ENCODE measurements around the gene CDC42EP4. TPM values are rescaled to one million over a fixed set of nuclear protein-coding genes. Genes with fewer than 3 reads are reported as not detected.

Gene CDC42EP4
- total and polyA plus RNA-seq, 9 of the 15 experiments (the other 6 are each of a cell fraction or from before 2014, with no cell fraction given) = 0.65 to 20.8 (median 12.3) TPM

DNA sequence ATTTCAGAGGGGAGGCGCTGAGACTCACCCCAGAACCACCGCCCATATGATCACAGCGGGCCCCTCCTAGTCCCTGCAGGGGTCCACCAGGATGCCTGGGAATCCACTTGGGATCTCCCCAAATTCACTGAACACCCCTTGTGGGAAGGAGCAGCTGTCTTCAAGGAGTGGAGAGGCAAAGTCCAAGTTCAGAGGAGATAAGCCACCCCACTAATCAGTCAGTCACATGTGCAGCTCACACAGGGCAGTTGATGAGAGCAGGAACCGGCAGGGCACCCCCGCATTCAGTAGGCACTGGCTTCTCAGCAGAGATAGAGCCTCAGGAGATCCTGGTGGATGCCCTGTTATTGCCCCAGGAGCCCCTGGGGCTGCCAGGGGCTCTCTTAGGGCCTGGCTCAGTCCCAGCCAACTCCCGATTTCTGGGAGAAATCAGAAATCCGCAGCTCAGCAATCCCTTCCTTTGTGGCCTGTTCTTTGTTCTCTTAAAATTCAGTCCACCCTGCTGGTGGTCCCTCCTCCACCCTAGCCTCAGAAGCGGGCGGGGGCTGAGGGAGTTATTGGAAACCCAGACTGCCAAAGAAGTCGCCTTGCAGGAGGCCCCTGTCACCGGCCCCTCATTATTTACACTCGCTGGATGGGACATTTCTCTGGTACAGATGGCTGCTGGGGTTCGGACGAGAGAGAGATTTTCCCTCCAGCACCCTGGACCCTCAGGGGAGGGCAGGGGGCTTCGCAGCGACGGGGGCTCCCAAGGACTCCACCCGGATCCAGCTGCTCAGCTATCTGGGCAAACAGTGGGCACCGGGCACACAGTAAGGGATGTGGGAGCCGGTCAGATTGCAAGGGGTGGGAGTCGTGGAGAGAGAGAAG, 1.8 kb downstream of the CDC42EP4 start (continued):
- TF ChIP-seq CBFB (CRISPR knock-in tag; IDR thresholded peaks at IDR 0.05) = no peak
- no peak for TF ChIP-seq TCFL5 (CRISPR knock-in tag; conservative IDR thresholded peaks at IDR 0.05)
- no peak for TF ChIP-seq FOXK1 (CRISPR knock-in tag; IDR thresholded peaks at IDR 0.05; ENCODE audit: borderline replicate concordance)
- TF ChIP-seq SMAD2 (IDR thresholded peaks at IDR 0.05; ENCODE audit: low read depth, low read length) = no peak
- TF ChIP-seq SMARCE1 (IDR thresholded peaks at IDR 0.05) = peak; percentile 72
- TF ChIP-seq TAF1 (IDR thresholded peaks at IDR 0.05; ENCODE audit: control insufficient read depth, extremely low read depth, insufficient read depth, low read length, severe bottlenecking) = peak; percentile 41
- TF ChIP-seq OTX1 (CRISPR knock-in tag; IDR thresholded peaks at IDR 0.05) = no peak
- TF ChIP-seq ZNF764 (CRISPR knock-in tag; IDR thresholded peaks at IDR 0.05; ENCODE audit: low read depth) = no peak
- TF ChIP-seq NRF1 (conservative IDR thresholded peaks at IDR 0.05 in 1 of 2, IDR thresholded peaks at IDR 0.05 in 1 of 2) = 0 out of 4 replicates have a peak, but pooled peaks of 1 of the 2 experiments have one; percentile 10
- no peak for TF ChIP-seq TOE1 (IDR thresholded peaks at IDR 0.05; ENCODE audit: borderline replicate concordance)
- TF ChIP-seq TOE1 (CRISPR knock-in tag; IDR thresholded peaks at IDR 0.05; ENCODE audit: borderline replicate concordance, low read depth) = no peak
- TF ChIP-seq, protein P1, sequence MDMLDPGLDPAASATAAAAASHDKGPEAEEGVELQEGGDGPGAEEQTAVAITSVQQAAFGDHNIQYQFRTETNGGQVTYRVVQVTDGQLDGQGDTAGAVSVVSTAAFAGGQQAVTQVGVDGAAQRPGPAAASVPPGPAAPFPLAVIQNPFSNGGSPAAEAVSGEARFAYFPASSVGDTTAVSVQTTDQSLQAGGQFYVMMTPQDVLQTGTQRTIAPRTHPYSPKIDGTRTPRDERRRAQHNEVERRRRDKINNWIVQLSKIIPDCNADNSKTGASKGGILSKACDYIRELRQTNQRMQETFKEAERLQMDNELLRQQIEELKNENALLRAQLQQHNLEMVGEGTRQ (CRISPR knock-in tag; IDR thresholded peaks at IDR 0.05) = peak; percentile 76
- no peak for TF ChIP-seq HEY1 (CRISPR knock-in tag; IDR thresholded peaks at IDR 0.05; ENCODE audit: borderline replicate concordance)
- TF ChIP-seq PML (IDR thresholded peaks at IDR 0.05; ENCODE audit: low read length) = peak; percentile 47; the same call in 1 of the 2 replicates
- 0 out of 2 replicates have a peak, but pooled peaks have one; percentile 8 for TF ChIP-seq RREB1 (CRISPR knock-in tag; IDR thresholded peaks at IDR 0.05)
- TF ChIP-seq RCOR1 (IDR thresholded peaks at IDR 0.05; ENCODE audit: borderline replicate concordance in 1 of 2, low read depth in 2 of 2, low read length in 2 of 2) = peak in 1 of 2 experiments; percentile 42; a peak in 2 of 4 replicates
- no peak for TF ChIP-seq CHD2 (IDR thresholded peaks at IDR 0.05; ENCODE audit: low read depth, low read length)
- TF ChIP-seq LARP7 (IDR thresholded peaks at IDR 0.05) = no peak
- TF ChIP-seq, protein P2, sequence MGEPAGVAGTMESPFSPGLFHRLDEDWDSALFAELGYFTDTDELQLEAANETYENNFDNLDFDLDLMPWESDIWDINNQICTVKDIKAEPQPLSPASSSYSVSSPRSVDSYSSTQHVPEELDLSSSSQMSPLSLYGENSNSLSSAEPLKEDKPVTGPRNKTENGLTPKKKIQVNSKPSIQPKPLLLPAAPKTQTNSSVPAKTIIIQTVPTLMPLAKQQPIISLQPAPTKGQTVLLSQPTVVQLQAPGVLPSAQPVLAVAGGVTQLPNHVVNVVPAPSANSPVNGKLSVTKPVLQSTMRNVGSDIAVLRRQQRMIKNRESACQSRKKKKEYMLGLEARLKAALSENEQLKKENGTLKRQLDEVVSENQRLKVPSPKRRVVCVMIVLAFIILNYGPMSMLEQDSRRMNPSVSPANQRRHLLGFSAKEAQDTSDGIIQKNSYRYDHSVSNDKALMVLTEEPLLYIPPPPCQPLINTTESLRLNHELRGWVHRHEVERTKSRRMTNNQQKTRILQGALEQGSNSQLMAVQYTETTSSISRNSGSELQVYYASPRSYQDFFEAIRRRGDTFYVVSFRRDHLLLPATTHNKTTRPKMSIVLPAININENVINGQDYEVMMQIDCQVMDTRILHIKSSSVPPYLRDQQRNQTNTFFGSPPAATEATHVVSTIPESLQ (CRISPR knock-in tag; IDR thresholded peaks at IDR 0.05) = no peak
- TF ChIP-seq PRMT5 (CRISPR knock-in tag; IDR thresholded peaks at IDR 0.05) = no peak
